ENCODE measurements around the gene PBX3.

Gene PBX3

DNA sequence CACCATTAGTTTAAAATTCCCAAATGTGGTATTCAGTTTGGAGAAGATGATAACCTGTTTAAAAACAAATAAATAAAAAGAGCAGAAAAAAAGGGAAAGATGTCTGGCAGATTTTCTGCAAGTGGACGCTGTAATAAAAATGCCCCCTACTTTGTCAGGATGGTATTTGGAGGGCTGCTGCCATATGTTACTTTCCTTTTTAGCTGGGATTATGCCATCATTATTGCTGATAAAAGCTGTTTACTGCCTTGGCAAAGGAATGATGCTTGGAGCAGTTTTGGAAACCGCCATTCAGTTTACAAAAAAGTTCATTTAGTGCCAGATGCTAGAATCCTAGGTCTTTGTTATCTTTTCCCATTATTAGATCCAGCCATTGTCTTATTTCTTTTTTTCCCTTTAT lies 104.8 kb downstream of the PBX3 start:
- H3K4me2 ChIP-seq (ENCODE audit: low read depth, low read length, poor library complexity, severe bottlenecking), result peak overlapping the region; percentile 50
- no peaks in the 10 kb centered on the region for H3K9me2 ChIP-seq (replicated peaks; ENCODE audit: low read depth, low read length)
- no peaks in the 10 kb centered on the region for H3K36me3 ChIP-seq (ENCODE audit: insufficient read depth, low read length)
- H3K4me1 ChIP-seq (ENCODE audit: insufficient read depth, low read length, poor library complexity, severe bottlenecking), result peaks cover 49% of the 10 kb centered on the region
- no peak overlapping the region for H2AFZ ChIP-seq (ENCODE audit: low read length)
- H3K79me2 ChIP-seq (ENCODE audit: insufficient read depth, low read length), result peaks cover 91% of the 10 kb centered on the region
- no peak overlapping the region for H3K4me3 ChIP-seq (ENCODE audit: low read length, poor library complexity, severe bottlenecking)
- H3K9ac ChIP-seq (ENCODE audit: low read depth, low read length, poor library complexity, severe bottlenecking), result no peak overlapping the region
- peaks cover 6% of the 10 kb centered on the region for H4K20me1 ChIP-seq (ENCODE audit: insufficient read depth, low read length, poor library complexity, severe bottlenecking)
- no peaks in the 10 kb centered on the region for H3K9me3 ChIP-seq (ENCODE audit: insufficient read depth, low read depth, low read length)
- H3K27me3 ChIP-seq (ENCODE audit: insufficient read depth, low read length, poor library complexity, severe bottlenecking), result no peaks in the 10 kb centered on the region
- H3F3A ChIP-seq (ENCODE audit: low read depth), result no peaks in the 10 kb centered on the region
- TF ChIP-seq EZH2phosphoT487 (IDR thresholded peaks at IDR 0.05; ENCODE audit: borderline replicate concordance), result no peak
- no peak for TF ChIP-seq CTCF (conservative IDR thresholded peaks at IDR 0.05; ENCODE audit: low read length)

DNA sequence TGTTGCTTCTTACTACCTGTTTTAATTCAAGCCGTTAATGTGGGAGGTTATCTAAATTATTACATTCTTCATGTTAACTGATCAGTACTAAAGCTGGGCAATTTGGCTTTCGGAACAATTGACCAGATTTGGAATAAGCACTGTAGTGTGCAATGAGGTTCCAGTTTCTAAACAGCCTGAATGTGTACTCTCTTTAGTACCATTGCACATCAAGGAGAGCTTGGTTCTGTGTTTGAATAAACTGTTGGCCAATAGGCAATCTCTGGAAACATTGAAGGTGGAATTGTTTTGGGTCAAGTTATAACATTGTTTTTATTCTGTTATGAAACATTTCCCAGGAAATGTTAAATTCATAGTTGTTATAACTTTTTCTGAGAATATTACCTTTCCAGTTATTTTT lies 105.2 kb downstream of the PBX3 start:
- H3K36me3 ChIP-seq (ENCODE audit: insufficient read depth, low read length), result no peaks in the 10 kb centered on the region
- no peaks in the 10 kb centered on the region for H3K9me3 ChIP-seq (ENCODE audit: insufficient read depth, low read depth, low read length)
- peaks cover 53% of the 10 kb centered on the region for H3K4me1 ChIP-seq (ENCODE audit: insufficient read depth, low read length, poor library complexity, severe bottlenecking)
- H3K9ac ChIP-seq (ENCODE audit: low read depth, low read length, poor library complexity, severe bottlenecking), result no peak overlapping the region
- peaks cover 6% of the 10 kb centered on the region for H4K20me1 ChIP-seq (ENCODE audit: insufficient read depth, low read length, poor library complexity, severe bottlenecking)
- peaks cover 91% of the 10 kb centered on the region for H3K79me2 ChIP-seq (ENCODE audit: insufficient read depth, low read length)
- H3K27me3 ChIP-seq (ENCODE audit: insufficient read depth, low read length, poor library complexity, severe bottlenecking), result no peaks in the 10 kb centered on the region
- no peak overlapping the region for H3K4me3 ChIP-seq (ENCODE audit: low read length, poor library complexity, severe bottlenecking)
- H3K9me2 ChIP-seq (replicated peaks; ENCODE audit: low read depth, low read length), result no peaks in the 10 kb centered on the region
- no peaks in the 10 kb centered on the region for H3F3A ChIP-seq (ENCODE audit: low read depth)
- no peak overlapping the region for H2AFZ ChIP-seq (ENCODE audit: low read length)
- H3K4me2 ChIP-seq (ENCODE audit: low read depth, low read length, poor library complexity, severe bottlenecking), result peak overlapping the region; percentile 50
- TF ChIP-seq CTCF (conservative IDR thresholded peaks at IDR 0.05; ENCODE audit: low read length), result no peak
- TF ChIP-seq EZH2phosphoT487 (IDR thresholded peaks at IDR 0.05; ENCODE audit: borderline replicate concordance), result no peak

GRCh38 chr9:125854553-125855275 lies 107.5 kb downstream of the PBX3 start:
- H4K20me1 ChIP-seq (ENCODE audit: insufficient read depth, low read length, poor library complexity, severe bottlenecking), result peaks cover 6% of the 10 kb centered on the region
- no peak overlapping the region for H2AFZ ChIP-seq (ENCODE audit: low read length)
- no peaks in the 10 kb centered on the region for H3K9me2 ChIP-seq (replicated peaks; ENCODE audit: low read depth, low read length)
- peak overlapping the region; percentile 33 for H3K4me2 ChIP-seq (ENCODE audit: low read depth, low read length, poor library complexity, severe bottlenecking)
- peak overlapping the region; percentile 17 for H3K4me3 ChIP-seq (ENCODE audit: low read length, poor library complexity, severe bottlenecking)
- no peak for TF ChIP-seq EZH2phosphoT487 (IDR thresholded peaks at IDR 0.05; ENCODE audit: borderline replicate concordance)
- no peak for TF ChIP-seq CTCF (conservative IDR thresholded peaks at IDR 0.05; ENCODE audit: low read length)
- no peaks in the 10 kb centered on the region for H3F3A ChIP-seq (ENCODE audit: low read depth)
- H3K27me3 ChIP-seq (ENCODE audit: insufficient read depth, low read length, poor library complexity, severe bottlenecking), result no peaks in the 10 kb centered on the region
- H3K9ac ChIP-seq (ENCODE audit: low read depth, low read length, poor library complexity, severe bottlenecking), result no peak overlapping the region
- H3K9me3 ChIP-seq (ENCODE audit: insufficient read depth, low read depth, low read length), result no peaks in the 10 kb centered on the region
- H3K4me1 ChIP-seq (ENCODE audit: insufficient read depth, low read length, poor library complexity, severe bottlenecking), result peaks cover 45% of the 10 kb centered on the region
- H3K79me2 ChIP-seq (ENCODE audit: insufficient read depth, low read length), result peaks cover 91% of the 10 kb centered on the region
- no peaks in the 10 kb centered on the region for H3K36me3 ChIP-seq (ENCODE audit: insufficient read depth, low read length)
